Keratinocyte (primary cell): ENCODE measurements around the gene TNFAIP6. TPM values are rescaled to one million over a fixed set of nuclear protein-coding genes. Genes with fewer than 3 reads are reported as not detected.

Experiments
- DNase-seq: peaks from one replicate; pipeline ENCODE4 v3.0.0-alpha.2; 2011; ENCODE audit warnings: low read depth, missing footprints, low spot score
- FAIRE-seq: peaks from 2 replicates; lab custom pipeline; 2011; peaks lifted over from hg19 to GRCh38; lab: Jason Lieb, UNC
- H2AFZ ChIP-seq: 2 replicates; pipeline ENCODE4 v1.6.0; 2012; ENCODE audit warnings: low read length, control low read depth, inconsistent platforms; ENCODE audit not compliant: control insufficient read depth
- H3K27ac ChIP-seq: 2 replicates; pipeline ENCODE4 v1.5.1; 2011; ENCODE audit warnings: low read length; ENCODE audit not compliant: control insufficient read depth, insufficient read depth
- H3K27me3 ChIP-seq: 3 replicates; pipeline ENCODE4 v1.6.0; 2011; ENCODE audit warnings: low read length; ENCODE audit not compliant: control insufficient read depth, insufficient read depth; ENCODE audit errors: extremely low read depth
- H3K36me3 ChIP-seq, 2 experiments: 2 replicates in 1 of 2; 3 replicates in 1 of 2; pipeline ENCODE4 v1.5.1; 2011; ENCODE audit warnings: low read length in 2 of 2, mild to moderate bottlenecking in 1 of 2; ENCODE audit not compliant: control insufficient read depth in 2 of 2, insufficient read depth in 2 of 2; ENCODE audit errors: extremely low read depth in 1 of 2
- H3K4me1 ChIP-seq: 3 replicates; pipeline ENCODE4 v1.5.1; 2011; ENCODE audit warnings: low read length; ENCODE audit not compliant: control insufficient read depth, insufficient read depth; ENCODE audit errors: extremely low read depth
- H3K4me2 ChIP-seq: 3 replicates; pipeline ENCODE4 v1.6.0; 2011; ENCODE audit warnings: low read depth, low read length; ENCODE audit not compliant: control insufficient read depth, insufficient read depth; ENCODE audit errors: extremely low read depth
- H3K4me3 ChIP-seq, 3 experiments: fragments of 200-600 bp in 1 of 3; sonication (generic) in 1 of 3; 2 replicates in 2 of 3; 3 replicates in 1 of 3; pipeline ENCODE4 v1.5.1; 2011 to 2016; ENCODE audit warnings: low read length in 3 of 3, mild to moderate bottlenecking in 3 of 3, control low read depth in 2 of 3, inconsistent platforms in 1 of 3, low read depth in 1 of 3, mixed read lengths in 1 of 3, mixed run types in 1 of 3, moderate library complexity in 1 of 3; ENCODE audit not compliant: control insufficient read depth in 2 of 3, insufficient read depth in 2 of 3; ENCODE audit errors: extremely low read depth in 1 of 3
- H3K79me2 ChIP-seq: 2 replicates; pipeline ENCODE4 v1.6.0; 2012; ENCODE audit warnings: low read length; ENCODE audit not compliant: control insufficient read depth, insufficient read depth
- H3K9ac ChIP-seq: 3 replicates; pipeline ENCODE4 v1.6.0; 2011; ENCODE audit warnings: low read length; ENCODE audit not compliant: control insufficient read depth, insufficient read depth; ENCODE audit errors: extremely low read depth
- H3K9me1 ChIP-seq: 3 replicates; pipeline ENCODE4 v1.6.0; 2011; ENCODE audit warnings: low read length; ENCODE audit not compliant: control insufficient read depth, insufficient read depth; ENCODE audit errors: extremely low read depth
- H3K9me3 ChIP-seq: 2 replicates; pipeline ENCODE4 v1.5.1; 2012; ENCODE audit warnings: low read depth, low read length; ENCODE audit not compliant: control insufficient read depth
- H4K20me1 ChIP-seq: 3 replicates; pipeline ENCODE4 v1.6.0; 2011; ENCODE audit warnings: low read length; ENCODE audit not compliant: control insufficient read depth, insufficient read depth; ENCODE audit errors: extremely low read depth
- CTCF ChIP-seq, 3 experiments: IDR thresholded peaks in 1 of 3; conservative IDR thresholded peaks in 1 of 3; optimal IDR thresholded peaks in 1 of 3; 2 replicates in 2 of 3; 3 replicates in 1 of 3; pipeline versions ENCODE3 to v1.5.1; 2011; ENCODE audit warnings: low read length in 3 of 3, mild to moderate bottlenecking in 3 of 3, moderate library complexity in 2 of 3, control low read depth in 1 of 3, inconsistent platforms in 1 of 3; ENCODE audit not compliant: insufficient read depth in 2 of 3; ENCODE audit errors: extremely low read depth in 1 of 3
- EZH2 ChIP-seq: IDR thresholded peaks from one replicate; pipeline ENCODE4 v1.6.1; 2012; ENCODE audit warnings: inconsistent platforms, mild to moderate bottlenecking, low read length, moderate library complexity
- dilution Hi-C: fragments of 300-500 bp; cut with MboI; formaldehyde crosslinking; loops from one replicate; pipeline ENCODE4 v1.7.0; 2020; ENCODE audit warnings: low sequenced_read_pairs; ENCODE audit not compliant: extremely low pct_ligation_motif_present
- polyA plus RNA-seq, 5 experiments: library from polyadenylated mRNA; depleted of rRNA in 3 of 5; stranded (reverse) in 3 of 5; stranded (forward) in 1 of 5; unstranded in 1 of 5; fragments of >200 nt; gene quantifications; 1 replicate in 1 of 5; 2 replicates in 3 of 5; 3 replicates in 1 of 5; pipeline versions ENCODE4 v1.2.1 to v1.2.3, GENCODE V29; 2011 to 2012; ENCODE audit warnings: missing spikeins in 2 of 5, low read depth in 1 of 5, low replicate concordance in 1 of 5

The TNFAIP6 gene
- polyA plus RNA-seq, 1 donor (not counting 4 experiments of a cell fraction or from before 2014, with no cell fraction given), result 0.21 TPM

GRCh38 chr2:151336863-151337371 lies 20.5 kb upstream of the TNFAIP6 start:
- no peak overlapping the region for H3K4me2 ChIP-seq

GRCh38 chr2:151337643-151338042 lies 19.7 kb upstream of the TNFAIP6 start:
- Histone ChIP-seq H4K20me1 (no peaks in the 10 kb centered on the region), H3K4me3 (no peak overlapping the region), H3K27ac (no peak overlapping the region), H3K27me3 (no peaks in the 10 kb centered on the region), H3K9me1 (no peaks in the 10 kb centered on the region), H3K79me2 (no peaks in the 10 kb centered on the region), H3K9me3 (no peaks in the 10 kb centered on the region), H3K4me2 (no peak overlapping the region), H3K9ac (no peak overlapping the region), H3K36me3 (no peaks in the 10 kb centered on the region), H2AFZ (no peak overlapping the region), H3K4me1 (no peaks in the 10 kb centered on the region)
- DNase-seq, result no peak
- TF ChIP-seq EZH2, result no peak
- no peak for TF ChIP-seq CTCF (optimal IDR thresholded peaks at IDR 0.05 in 1 of 3, IDR thresholded peaks at IDR 0.05 in 1 of 3, conservative IDR thresholded peaks at IDR 0.05 in 1 of 3; ENCODE audit: extremely low read depth in 1 of 3, insufficient read depth in 2 of 3, low read length in 3 of 3)
- dilution Hi-C loops, result no loop called here
- FAIRE-seq, result no peak

More at GRCh38 chr2:151336863-151337371, 20.5 kb upstream of the TNFAIP6 start:
- Histone ChIP-seq H3K9me1 (no peaks in the 10 kb centered on the region), H3K4me3 (no peak overlapping the region), H3K9me3 (no peaks in the 10 kb centered on the region), H2AFZ (no peak overlapping the region), H3K9ac (no peak overlapping the region), H3K27ac (no peak overlapping the region), H3K4me1 (no peaks in the 10 kb centered on the region), H4K20me1 (no peaks in the 10 kb centered on the region), H3K79me2 (no peaks in the 10 kb centered on the region), H3K27me3 (no peaks in the 10 kb centered on the region), H3K36me3 (no peaks in the 10 kb centered on the region)
- TF ChIP-seq CTCF (optimal IDR thresholded peaks at IDR 0.05 in 1 of 3, IDR thresholded peaks at IDR 0.05 in 1 of 3, conservative IDR thresholded peaks at IDR 0.05 in 1 of 3; ENCODE audit: extremely low read depth in 1 of 3, insufficient read depth in 2 of 3, low read length in 3 of 3), result no peak
- no peak for TF ChIP-seq EZH2
- no peak for FAIRE-seq
- no peak for DNase-seq
- dilution Hi-C loops, result no loop called here
